CD4-positive, alpha-beta T cell (primary cell): ENCODE measurements around the gene GULP1. TPM values are rescaled to one million over a fixed set of nuclear protein-coding genes. Genes with fewer than 3 reads are reported as not detected.

Experiments
- ATAC-seq: fragments of 200-7000 bp; cut with Tn5 transposase; one replicate; pipeline ENCODE4 v1.10.0; 2022; ENCODE audit warnings: mild to moderate bottlenecking; ENCODE audit not compliant: poor library complexity
- CTCF ChIA-PET: fragments of 350-600 bp; sonication (Branson Sonifier 250); formaldehyde crosslinking; loops from one replicate; lab custom pipeline; 2021; ENCODE audit warnings: antibody characterized with exemption, inconsistent platforms; lab: Charles Lee
- POLR2A ChIA-PET: fragments of 350-600 bp; sonication (Branson Sonifier 250); formaldehyde crosslinking; loops from one replicate; lab custom pipeline; 2021; ENCODE audit warnings: antibody characterized with exemption, inconsistent platforms; lab: Charles Lee
- DNase-seq, 14 experiments: peaks; one replicate each; pipeline ENCODE4 v3.0.0-alpha.2; 2013 to 2020; ENCODE audit warnings: mixed read lengths in 2 of 14
- H3K27ac ChIP-seq, 2 donors: one replicate each; pipeline versions ENCODE4 v1.5.1 to v1.7.0; 2013; ENCODE audit warnings: low read length in 2 of 2, low read depth in 1 of 2, mild to moderate bottlenecking in 1 of 2
- H3K27me3 ChIP-seq, 2 experiments: 1 replicate in 1 of 2; 2 replicates in 1 of 2; pipeline versions ENCODE4 v1.6.1 to v1.7.0; 2013; ENCODE audit warnings: low read length in 2 of 2, control low read depth in 1 of 2, mild to moderate bottlenecking in 1 of 2, moderate library complexity in 1 of 2; ENCODE audit not compliant: insufficient read depth in 2 of 2, control insufficient read depth in 1 of 2
- H3K36me3 ChIP-seq: one replicate; pipeline ENCODE4 v1.6.1; 2013; ENCODE audit warnings: low read length, control low read depth; ENCODE audit not compliant: insufficient read depth
- H3K4me1 ChIP-seq: one replicate; pipeline ENCODE4 v1.6.1; 2013; ENCODE audit warnings: low read length, control low read depth; ENCODE audit not compliant: insufficient read depth
- H3K4me3 ChIP-seq: one replicate; pipeline ENCODE4 v1.5.1; 2013; ENCODE audit warnings: mild to moderate bottlenecking, low read length, moderate library complexity
- H3K9me3 ChIP-seq, 2 experiments: 1 replicate in 1 of 2; 2 replicates in 1 of 2; pipeline versions ENCODE4 v1.6.1 to v1.7.0; 2013; ENCODE audit warnings: low read length in 2 of 2, mild to moderate bottlenecking in 2 of 2, control low read depth in 1 of 2, moderate library complexity in 1 of 2; ENCODE audit not compliant: control insufficient read depth in 1 of 2, insufficient read depth in 1 of 2
- H3K27ac Mint-ChIP-seq: one replicate; pipeline ENCODE4 v1.8.0; 2020; ENCODE audit warnings: mixed read lengths
- H3K27me3 Mint-ChIP-seq: one replicate; pipeline ENCODE4 v1.8.0; 2021; ENCODE audit warnings: mixed read lengths
- H3K36me3 Mint-ChIP-seq: one replicate; pipeline ENCODE4 v1.8.0; 2021; ENCODE audit warnings: low read depth, mixed read lengths
- H3K4me1 Mint-ChIP-seq: one replicate; pipeline ENCODE4 v1.8.0; 2021; ENCODE audit warnings: low read depth, mixed read lengths
- H3K4me3 Mint-ChIP-seq: one replicate; pipeline ENCODE4 v1.8.0; 2020; ENCODE audit warnings: mild to moderate bottlenecking, mixed read lengths
- H3K9me3 Mint-ChIP-seq: one replicate; pipeline ENCODE4 v1.8.0; 2020; ENCODE audit warnings: mixed read lengths
- CTCF ChIP-seq: fragments of 200-600 bp; IDR thresholded peaks from one replicate; pipeline ENCODE4 v1.8.0; 2022; ENCODE audit warnings: antibody characterized with exemption, mild to moderate bottlenecking
- intact Hi-C, 2 experiments: fragments of 100-400 bp; cut with DNase I in 1 of 2; cut with micrococcal nuclease in 1 of 2; formaldehyde crosslinking; loops; one replicate each; pipeline versions ENCODE4 v1.15.1 to v1.9.0; 2023 to 2025; cut with DNase I, micrococcal nuclease
- total RNA-seq, 174 experiments: library from RNA in 2 of 174; stranded (reverse) in 2 of 174; gene quantifications; one replicate each; pipeline ENCODE4 v1.2.3 and lab custom pipeline; 2021 to 2026

Gene GULP1
- total RNA-seq, 2 experiments from 2014 or later, result not detected

- Histone ChIP-seq H3K4me3 (no peak overlapping the region), H3K27ac (no peak overlapping the region), H3K27me3 (no peaks in the 10 kb centered on the region), H3K36me3 (no peaks in the 10 kb centered on the region), H3K9me3 (no peaks in the 10 kb centered on the region), H3K4me1 (no peaks in the 10 kb centered on the region)
- Mint-ChIP-seq H3K27me3 (no peaks in the 10 kb centered on the region), H3K27ac (no peak overlapping the region), H3K36me3 (no peaks in the 10 kb centered on the region), H3K4me3 (no peak overlapping the region), H3K4me1 (no peaks in the 10 kb centered on the region), H3K9me3 (peaks cover 6% of the 10 kb centered on the region)
- DNase-seq (no peak), ATAC-seq (no peak)
- POLR2A ChIA-PET, result no interaction called here
- CTCF ChIA-PET, result no interaction called here
- intact Hi-C loops, result no loop called here
- TF ChIP-seq CTCF, result no peak
Measured at GRCh38 chr2:188314314-188315054, 22.8 kb downstream of the GULP1 start.

GRCh38 chr2:188315750-188316149 lies 24.1 kb downstream of the GULP1 start:
- Histone ChIP-seq H3K4me3 (no peak overlapping the region), H3K9me3 (no peaks in the 10 kb centered on the region), H3K36me3 (no peaks in the 10 kb centered on the region), H3K27me3 (no peaks in the 10 kb centered on the region), H3K4me1 (no peaks in the 10 kb centered on the region), H3K27ac (no peak overlapping the region)
- ChIA-PET POLR2A (no interaction called here), CTCF (no interaction called here)
- ATAC-seq, result no peak
- H3K36me3 Mint-ChIP-seq, result no peaks in the 10 kb centered on the region
- peaks cover 6% of the 10 kb centered on the region for H3K9me3 Mint-ChIP-seq
- intact Hi-C loops, result no loop called here
- H3K27ac Mint-ChIP-seq, result no peak overlapping the region
- H3K4me1 Mint-ChIP-seq, result no peaks in the 10 kb centered on the region
- H3K27me3 Mint-ChIP-seq, result no peaks in the 10 kb centered on the region
- TF ChIP-seq CTCF, result no peak
- DNase-seq, result no peak
- no peak overlapping the region for H3K4me3 Mint-ChIP-seq

GRCh38 chr2:188316342-188316741 lies 24.7 kb downstream of the GULP1 start:
- Mint-ChIP-seq H3K27me3 (no peaks in the 10 kb centered on the region), H3K36me3 (no peaks in the 10 kb centered on the region), H3K4me3 (no peak overlapping the region), H3K27ac (no peak overlapping the region), H3K9me3 (peaks cover 6% of the 10 kb centered on the region), H3K4me1 (no peaks in the 10 kb centered on the region)
- Histone ChIP-seq H3K9me3 (no peaks in the 10 kb centered on the region), H3K4me3 (no peak overlapping the region), H3K27ac (no peak overlapping the region), H3K4me1 (no peaks in the 10 kb centered on the region), H3K27me3 (no peaks in the 10 kb centered on the region), H3K36me3 (no peaks in the 10 kb centered on the region)
- no peak for ATAC-seq
- no peak for DNase-seq
- CTCF ChIA-PET, result no interaction called here
- intact Hi-C loops, result no loop called here
- POLR2A ChIA-PET, result no interaction called here
- TF ChIP-seq CTCF, result no peak
